K562 (cell line): Measurements from ENCODE around the gene ATP6V1F. TPM values are rescaled to one million over a fixed set of nuclear protein-coding genes. Genes with fewer than 3 reads are reported as not detected.
A peak's percentile ranks its signal among the peaks of the same experiment; 100 is the strongest.

Experiments
- BACH1 ChIP-seq: fragments of 200-800 bp; sonication (Bioruptor generic); IDR thresholded peaks from 2 replicates; pipeline ENCODE4 v1.6.1; 2016; ENCODE audit warnings: missing genetic modification characterization, missing compliant biosample characterization
- BHLHE40 ChIP-seq: IDR thresholded peaks from 2 replicates; pipeline ENCODE4 v1.6.1; 2011; ENCODE audit warnings: low read length, improper control_type of control experiment
- CCNT2 ChIP-seq: IDR thresholded peaks from 2 replicates; pipeline ENCODE4 v1.6.1; 2011; ENCODE audit warnings: borderline replicate concordance, low read depth, mild to moderate bottlenecking, moderate library complexity, mixed read lengths, low read length; ENCODE audit not compliant: insufficient read length; ENCODE audit errors: extremely low read depth
- CXXC5 ChIP-seq: fragments of 250-450 bp; sonication (Bioruptor Pico); IDR thresholded peaks from 2 replicates; pipeline ENCODE4 v1.8.0; 2022; ENCODE audit warnings: inconsistent platforms, mild to moderate bottlenecking, moderate library complexity
- FOXJ3 ChIP-seq: sonication (generic); formaldehyde crosslinking; IDR thresholded peaks from 2 replicates; pipeline ENCODE4 v1.4.0; 2020; ENCODE audit warnings: mild to moderate bottlenecking, missing genetic modification reagents
- ID3 ChIP-seq, 2 experiments: fragments of 250-450 bp in 1 of 2; fragments of 450-650 bp in 1 of 2; sonication (Bioruptor Pico) in 1 of 2; IDR thresholded peaks; 2 replicates each; pipeline versions ENCODE4 v1.6.1 to v1.8.0; 2016 to 2021; ENCODE audit warnings: mild to moderate bottlenecking in 2 of 2, moderate library complexity in 2 of 2, missing compliant biosample characterization in 1 of 2, missing genetic modification characterization in 1 of 2
- KDM5B ChIP-seq: fragments of 200-600 bp; sonication (generic); IDR thresholded peaks from 2 replicates; pipeline ENCODE4 v1.6.1; 2012; ENCODE audit warnings: low read depth, mild to moderate bottlenecking, moderate library complexity, low read length, control low read depth, inconsistent platforms; ENCODE audit not compliant: insufficient replicate concordance
- NCOA1 ChIP-seq: fragments of 450-650 bp; IDR thresholded peaks from 2 replicates; pipeline ENCODE4 v1.6.1; 2016; ENCODE audit warnings: low read depth
- NR2C1 ChIP-seq, 2 experiments: fragments of 450-650 bp; IDR thresholded peaks; 2 replicates each; pipeline ENCODE4 v1.6.1; 2017; ENCODE audit warnings: mild to moderate bottlenecking in 2 of 2, antibody characterized with exemption in 1 of 2, inconsistent platforms in 1 of 2, missing compliant biosample characterization in 1 of 2, missing genetic modification characterization in 1 of 2
- PTRF ChIP-seq: fragments of 450-650 bp; IDR thresholded peaks from 2 replicates; pipeline ENCODE4 v1.6.1; 2016; ENCODE audit warnings: mild to moderate bottlenecking, missing genetic modification characterization, missing compliant biosample characterization
- RB1 ChIP-seq: fragments of 450-650 bp; IDR thresholded peaks from 2 replicates; pipeline ENCODE4 v1.6.1; 2017; ENCODE audit warnings: low read depth, mild to moderate bottlenecking
- RBM14 ChIP-seq: fragments of 200-400 bp; formaldehyde crosslinking; IDR thresholded peaks from 2 replicates; pipeline ENCODE4 v1.6.1; 2018; ENCODE audit warnings: low read depth, mild to moderate bottlenecking, low read length, moderate library complexity, borderline replicate concordance; ENCODE audit not compliant: insufficient read depth
- SLC30A9 ChIP-seq: fragments of 250-450 bp; sonication (Bioruptor Pico); IDR thresholded peaks from 2 replicates; pipeline ENCODE4 v1.8.0; 2022; ENCODE audit warnings: mild to moderate bottlenecking, moderate library complexity
- SMAD4 ChIP-seq: fragments of 250-450 bp; sonication (Bioruptor Pico); conservative IDR thresholded peaks from 2 replicates; pipeline ENCODE4 v1.8.0; 2021; ENCODE audit warnings: inconsistent platforms, mild to moderate bottlenecking, moderate library complexity
- TEAD1 ChIP-seq, 2 experiments: fragments of 450-650 bp in 1 of 2; sonication (generic) in 1 of 2; formaldehyde crosslinking; IDR thresholded peaks; 2 replicates each; pipeline versions ENCODE4 v1.4.0 to v1.8.0; 2020 to 2022; ENCODE audit warnings: mild to moderate bottlenecking in 2 of 2, missing genetic modification reagents in 1 of 2
- THRA ChIP-seq: fragments of 450-650 bp; IDR thresholded peaks from 2 replicates; pipeline ENCODE4 v1.6.1; 2017; ENCODE audit warnings: mild to moderate bottlenecking, moderate library complexity
- XRCC4 ChIP-seq: IDR thresholded peaks from one replicate; pipeline ENCODE4 v1.6.1; 2011; ENCODE audit not compliant: insufficient read depth, insufficient read length; ENCODE audit errors: extremely low read depth
- ZFPM2 ChIP-seq: fragments of 250-450 bp; sonication (Bioruptor Pico); IDR thresholded peaks from 2 replicates; pipeline ENCODE4 v1.5.1; 2022; ENCODE audit warnings: mild to moderate bottlenecking
- ZNF395 ChIP-seq: fragments of 200-800 bp; sonication (Bioruptor generic); IDR thresholded peaks from 2 replicates; pipeline ENCODE4 v1.6.1; 2017; ENCODE audit warnings: missing genetic modification characterization, missing compliant biosample characterization
- ZNF436 ChIP-seq: fragments of 250-450, 450-650 bp; sonication (Bioruptor Pico); formaldehyde crosslinking; IDR thresholded peaks from 2 replicates; pipeline ENCODE4 v1.7.0; 2020; ENCODE audit warnings: mild to moderate bottlenecking
- ZNF561 ChIP-seq: fragments of 450-650 bp; formaldehyde crosslinking; conservative IDR thresholded peaks from 2 replicates; pipeline ENCODE4 v1.4.0; 2020; ENCODE audit warnings: mild to moderate bottlenecking, moderate library complexity
- ZNF76 ChIP-seq: fragments of 250-450 bp; sonication (Bioruptor Pico); IDR thresholded peaks from 2 replicates; pipeline ENCODE4 v1.4.0; 2020; ENCODE audit warnings: mild to moderate bottlenecking, moderate library complexity, borderline replicate concordance
- polyA plus RNA-seq, 8 experiments: library from polyadenylated mRNA; depleted of rRNA in 4 of 8; stranded (reverse) in 5 of 8; unstranded in 3 of 8; fragments of >200 nt; fragmentation: Nextera tagmentation in 2 of 8; fragmentation: Illumina TruSeq in 1 of 8; extraction: Ambion mirVana in 2 of 8; extraction: Trizol in 1 of 8; gene quantifications; 2 replicates each; pipeline versions ENCODE4 v1.2.1 to v1.2.3, GENCODE V29; 2011 to 2014; ENCODE audit warnings: inconsistent platforms in 1 of 8, missing spikeins in 1 of 8
- total RNA-seq, 7 experiments: library from RNA; depleted of rRNA in 6 of 7; stranded (reverse); fragments of >200 nt in 6 of 7; fragmentation: Illumina TruSeq in 2 of 7; extraction: Trizol in 2 of 7; gene quantifications; 2 replicates each; pipeline versions ENCODE4 v1.2.1 to v1.2.3, GENCODE V29; 2011 to 2021; ENCODE audit warnings: low replicate concordance in 1 of 7

Gene ATP6V1F
- total and polyA plus RNA-seq, 9 of the 15 experiments (the other 6 are each of a cell fraction or from before 2014, with no cell fraction given): 206 to 1,123 (median 542) TPM

- no peak for TF ChIP-seq ID3 (CRISPR knock-in tag; IDR thresholded peaks at IDR 0.05)
- TF ChIP-seq ID3 (tag; IDR thresholded peaks at IDR 0.05): no peak
- no peak for TF ChIP-seq ZNF76 (CRISPR knock-in tag)
- no peak for TF ChIP-seq NCOA1
- 0 out of 2 replicates have a peak, but pooled peaks have one; percentile 2 for TF ChIP-seq ZNF395 (CRISPR knock-in tag)
- no peak for TF ChIP-seq XRCC4
- TF ChIP-seq SMAD4: peak; percentile 46; the same call in 1 of the 2 replicates
- no peak for TF ChIP-seq SLC30A9 (CRISPR knock-in tag)
- no peak for TF ChIP-seq PTRF (tag)
- TF ChIP-seq CCNT2: no peak
- TF ChIP-seq RBM14: no peak
- no peak for TF ChIP-seq ZFPM2
- no peak for TF ChIP-seq RB1
- peak; percentile 47 for TF ChIP-seq CXXC5 (CRISPR knock-in tag)
- TF ChIP-seq FOXJ3 (CRISPR knock-in tag): no peak
- no peak for TF ChIP-seq ZNF436
- TF ChIP-seq THRA: no peak
- TF ChIP-seq TEAD1 (CRISPR knock-in tag; IDR thresholded peaks at IDR 0.05): no peak
- no peak for TF ChIP-seq BACH1 (tag)
- peak; percentile 26 for TF ChIP-seq KDM5B
- no peak for TF ChIP-seq ZNF561 (CRISPR knock-in tag)
- TF ChIP-seq BHLHE40: no peak
- TF ChIP-seq NR2C1 (IDR thresholded peaks at IDR 0.05): peak; percentile 16; the same call in 1 of the 2 replicates
- TF ChIP-seq NR2C1 (tag; IDR thresholded peaks at IDR 0.05): no peak
These were observed 40.3 kb downstream of the ATP6V1F start (continued) for GRCh38 chr7:128902761-128903585.
